Measurements from ENCODE around the gene DGKG. TPM values are rescaled to one million over a fixed set of nuclear protein-coding genes. Genes with fewer than 3 reads are reported as not detected.

The DGKG gene
- total and polyA plus RNA-seq, 9 of the 15 experiments (the other 6 are each of a cell fraction or from before 2014, with no cell fraction given) = 0.01 to 0.36 (median 0.15) TPM

GRCh38 chr3:186178412-186178811, 183.6 kb downstream of the DGKG start:
- no peak for TF ChIP-seq BHLHE40 (IDR thresholded peaks at IDR 0.05; ENCODE audit: low read length)
- no peak for TF ChIP-seq NBN (IDR thresholded peaks at IDR 0.05; ENCODE audit: low read depth)
- TF ChIP-seq, protein P1, sequence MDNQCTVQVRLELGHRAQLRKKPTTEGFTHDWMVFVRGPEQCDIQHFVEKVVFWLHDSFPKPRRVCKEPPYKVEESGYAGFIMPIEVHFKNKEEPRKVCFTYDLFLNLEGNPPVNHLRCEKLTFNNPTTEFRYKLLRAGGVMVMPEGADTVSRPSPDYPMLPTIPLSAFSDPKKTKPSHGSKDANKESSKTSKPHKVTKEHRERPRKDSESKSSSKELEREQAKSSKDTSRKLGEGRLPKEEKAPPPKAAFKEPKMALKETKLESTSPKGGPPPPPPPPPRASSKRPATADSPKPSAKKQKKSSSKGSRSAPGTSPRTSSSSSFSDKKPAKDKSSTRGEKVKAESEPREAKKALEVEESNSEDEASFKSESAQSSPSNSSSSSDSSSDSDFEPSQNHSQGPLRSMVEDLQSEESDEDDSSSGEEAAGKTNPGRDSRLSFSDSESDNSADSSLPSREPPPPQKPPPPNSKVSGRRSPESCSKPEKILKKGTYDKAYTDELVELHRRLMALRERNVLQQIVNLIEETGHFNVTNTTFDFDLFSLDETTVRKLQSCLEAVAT (IDR thresholded peaks at IDR 0.05) = no peak
- no peak for TF ChIP-seq MLX (CRISPR knock-in tag; conservative IDR thresholded peaks at IDR 0.05)
- TF ChIP-seq ARID3B (CRISPR knock-in tag; IDR thresholded peaks at IDR 0.05; ENCODE audit: borderline replicate concordance) = no peak
- TF ChIP-seq, protein P2, sequence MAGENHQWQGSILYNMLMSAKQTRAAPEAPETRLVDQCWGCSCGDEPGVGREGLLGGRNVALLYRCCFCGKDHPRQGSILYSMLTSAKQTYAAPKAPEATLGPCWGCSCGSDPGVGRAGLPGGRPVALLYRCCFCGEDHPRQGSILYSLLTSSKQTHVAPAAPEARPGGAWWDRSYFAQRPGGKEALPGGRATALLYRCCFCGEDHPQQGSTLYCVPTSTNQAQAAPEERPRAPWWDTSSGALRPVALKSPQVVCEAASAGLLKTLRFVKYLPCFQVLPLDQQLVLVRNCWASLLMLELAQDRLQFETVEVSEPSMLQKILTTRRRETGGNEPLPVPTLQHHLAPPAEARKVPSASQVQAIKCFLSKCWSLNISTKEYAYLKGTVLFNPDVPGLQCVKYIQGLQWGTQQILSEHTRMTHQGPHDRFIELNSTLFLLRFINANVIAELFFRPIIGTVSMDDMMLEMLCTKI (IDR thresholded peaks at IDR 0.05; ENCODE audit: partially characterized antibody) = no peak
- in situ Hi-C loops (cut with MboI) (no loop called here), intact Hi-C loops (cut with micrococcal nuclease) (no loop called here)
- Histone ChIP-seq H3K36me3 (ENCODE audit: control insufficient read depth, insufficient read depth, low read length) (no peaks in the 10 kb centered on the region), H3K4me3 (no peak overlapping the region), H3K79me2 (ENCODE audit: control insufficient read depth, insufficient read depth, low read length) (no peaks in the 10 kb centered on the region), H3K9me1 (ENCODE audit: control insufficient read depth, insufficient read depth, low read length) (no peaks in the 10 kb centered on the region), H3K9me3 (replicated peaks; ENCODE audit: control insufficient read depth, insufficient read depth, low read depth, low read length) (no peaks in the 10 kb centered on the region), H4K20me1 (replicated peaks; ENCODE audit: control insufficient read depth, insufficient read depth, low read length) (no peaks in the 10 kb centered on the region; the same call in 1 of the 2 replicates), H3K27ac (ENCODE audit: extremely low read depth, low read depth, low read length) (no peak overlapping the region), H3K4me2 (ENCODE audit: insufficient read depth, low read length) (no peak overlapping the region), H3K9ac (ENCODE audit: insufficient read depth in 1 of 2, low read depth in 2 of 2, low read length in 2 of 2) (no peak overlapping the region), H3K4me1 (replicated peaks in 1 of 2; ENCODE audit: control insufficient read depth in 2 of 2, insufficient read depth in 2 of 2, low read length in 2 of 2) (no peaks in the 10 kb centered on the region; a peak in 1 of 5 replicates), H3K27me3 (ENCODE audit: control insufficient read depth in 2 of 2, insufficient read depth in 2 of 2, low read length in 2 of 2) (peaks cover 23 to 50% of the 10 kb centered on the region in 2 experiments), H2AFZ (ENCODE audit: low read depth, low read length) (no peak overlapping the region)
- ChIA-PET CTCF (ENCODE audit: low intra/inter-chr PET ratio) (no interaction called here), POLR2A (no interaction called here)
- FAIRE-seq (no peak), ATAC-seq (no peak), DNase-seq (ENCODE audit: extremely low read depth in 1 of 4, low spot score in 3 of 4) (no peak)
- WGBS (ENCODE audit: insufficient coverage, low coverage, missing lambda C conversion rate) = 2% methylated on average over 4 of the region's 4 CpGs
- BruUV-seq (replicated peaks) = no TSS peak
